GM10248 (cell line): Measurements from ENCODE around the gene SMARCD1.
"Not testable (repeated sequence)": the region's sequence is repeated elsewhere in the genome, so short reads cannot be mapped to it uniquely, and the experiment has no call there.

Source experiments
- CTCF ChIA-PET: fragments of 300-600 bp; sonication (Branson Sonifier 250); formaldehyde crosslinking; extraction: SDS; loops from one replicate; lab custom pipeline; 2021; ENCODE audit warnings: antibody characterized with exemption; lab: Yijun Ruan, JAX
- POLR2A ChIA-PET: fragments of 350-650 bp; sonication (Branson Sonifier 250); formaldehyde crosslinking; extraction: SDS; loops from one replicate; lab custom pipeline; 2020; ENCODE audit warnings: antibody characterized with exemption; lab: Yijun Ruan, JAX
- DNase-seq: peaks from one replicate; pipeline ENCODE4 v3.0.0; 2012; ENCODE audit errors: extremely low spot score
- TF ChIP-seq, protein P1 (sequence below): IDR thresholded peaks from 2 replicates; pipeline ENCODE4 v1.5.1; 2012; ENCODE audit warnings: mild to moderate bottlenecking, low read depth; ENCODE audit errors: extremely low read depth, missing control alignments, control extremely low read depth

Gene SMARCD1

DNA sequence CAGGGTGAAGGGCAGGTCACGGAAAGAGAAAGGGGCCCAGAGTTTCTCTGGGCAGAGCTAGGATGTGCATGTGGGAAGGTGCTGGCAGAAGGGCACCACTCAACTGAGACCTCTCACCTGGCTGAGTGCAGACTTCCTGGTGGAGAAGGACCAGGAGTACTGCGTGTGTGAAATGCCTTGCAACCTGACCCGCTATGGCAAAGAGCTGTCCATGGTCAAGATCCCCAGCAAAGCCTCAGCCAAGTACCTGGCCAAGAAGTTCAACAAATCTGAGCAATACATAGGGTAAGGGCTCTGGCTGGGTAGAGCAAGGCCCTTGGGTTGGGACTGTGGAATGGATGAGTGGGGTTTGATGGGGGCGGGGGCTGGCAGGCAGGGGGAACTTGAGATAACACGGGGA, 5.4 kb upstream of the SMARCD1 start:
- ChIA-PET POLR2A (no interaction called here), CTCF (interaction anchor here (1.3 to 4.4 kb wide), 4 partner anchors 9 to 96 kb away, joined by 3 to 22 read pairs (median 10); no protein-coding TSS in a partner anchor)

DNA sequence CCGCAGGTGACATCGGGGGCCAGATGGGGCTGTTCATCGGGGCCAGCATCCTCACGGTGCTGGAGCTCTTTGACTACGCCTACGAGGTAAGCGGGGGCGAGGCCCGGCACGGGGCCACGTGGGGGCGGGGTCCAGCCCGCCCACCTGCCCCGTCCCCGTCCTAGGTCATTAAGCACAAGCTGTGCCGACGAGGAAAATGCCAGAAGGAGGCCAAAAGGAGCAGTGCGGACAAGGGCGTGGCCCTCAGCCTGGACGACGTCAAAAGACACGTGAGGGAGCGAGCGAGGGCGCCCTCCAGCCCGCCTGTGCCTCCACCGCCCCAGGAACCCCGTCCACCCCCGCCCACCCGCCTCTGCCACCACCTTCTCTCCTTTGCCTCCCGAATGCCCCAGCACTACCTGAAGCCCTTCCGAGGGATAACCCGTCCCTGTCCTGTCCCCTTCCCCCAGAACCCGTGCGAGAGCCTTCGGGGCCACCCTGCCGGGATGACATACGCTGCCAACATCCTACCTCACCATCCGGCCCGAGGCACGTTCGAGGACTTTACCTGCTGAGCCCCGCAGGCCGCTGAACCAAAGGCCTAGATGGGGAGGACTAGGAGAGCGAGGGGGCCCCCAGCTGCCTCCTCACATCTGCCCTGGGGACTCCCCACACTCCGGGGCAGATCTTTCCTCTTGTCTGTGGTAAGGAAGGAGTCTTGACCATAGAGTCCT, 3.9 kb upstream of the SMARCD1 start:
- no peak for DNase-seq
- ChIA-PET CTCF (interaction anchor here (1.6 to 4.4 kb wide), 2 partner anchors 11 to 233 kb away, joined by 4 to 22 read pairs; no protein-coding TSS in a partner anchor), POLR2A (interaction anchor here (1.1 kb wide), 1 partner anchor 86 kb away, joined by 3 read pairs; the partner anchor contains the start of gene CERS5)
- TF ChIP-seq, protein P1, sequence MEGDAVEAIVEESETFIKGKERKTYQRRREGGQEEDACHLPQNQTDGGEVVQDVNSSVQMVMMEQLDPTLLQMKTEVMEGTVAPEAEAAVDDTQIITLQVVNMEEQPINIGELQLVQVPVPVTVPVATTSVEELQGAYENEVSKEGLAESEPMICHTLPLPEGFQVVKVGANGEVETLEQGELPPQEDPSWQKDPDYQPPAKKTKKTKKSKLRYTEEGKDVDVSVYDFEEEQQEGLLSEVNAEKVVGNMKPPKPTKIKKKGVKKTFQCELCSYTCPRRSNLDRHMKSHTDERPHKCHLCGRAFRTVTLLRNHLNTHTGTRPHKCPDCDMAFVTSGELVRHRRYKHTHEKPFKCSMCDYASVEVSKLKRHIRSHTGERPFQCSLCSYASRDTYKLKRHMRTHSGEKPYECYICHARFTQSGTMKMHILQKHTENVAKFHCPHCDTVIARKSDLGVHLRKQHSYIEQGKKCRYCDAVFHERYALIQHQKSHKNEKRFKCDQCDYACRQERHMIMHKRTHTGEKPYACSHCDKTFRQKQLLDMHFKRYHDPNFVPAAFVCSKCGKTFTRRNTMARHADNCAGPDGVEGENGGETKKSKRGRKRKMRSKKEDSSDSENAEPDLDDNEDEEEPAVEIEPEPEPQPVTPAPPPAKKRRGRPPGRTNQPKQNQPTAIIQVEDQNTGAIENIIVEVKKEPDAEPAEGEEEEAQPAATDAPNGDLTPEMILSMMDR, result no peak

More for the DNA sequence above, 5.4 kb upstream of the SMARCD1 start:
- TF ChIP-seq, protein P1, result no peak
- no peak for DNase-seq

- TF ChIP-seq, protein P1, result no peak
- ChIA-PET POLR2A (no interaction called here), CTCF (interaction anchor here (0.9 to 5.2 kb wide), 10 partner anchors 8 to 232 kb away, joined by 3 to 66 read pairs (median 5); partner anchors contain the start of gene COX14)
- no peak for DNase-seq
Measured at GRCh38 chr12:50082644-50083043, 2.5 kb upstream of the SMARCD1 start.

DNA sequence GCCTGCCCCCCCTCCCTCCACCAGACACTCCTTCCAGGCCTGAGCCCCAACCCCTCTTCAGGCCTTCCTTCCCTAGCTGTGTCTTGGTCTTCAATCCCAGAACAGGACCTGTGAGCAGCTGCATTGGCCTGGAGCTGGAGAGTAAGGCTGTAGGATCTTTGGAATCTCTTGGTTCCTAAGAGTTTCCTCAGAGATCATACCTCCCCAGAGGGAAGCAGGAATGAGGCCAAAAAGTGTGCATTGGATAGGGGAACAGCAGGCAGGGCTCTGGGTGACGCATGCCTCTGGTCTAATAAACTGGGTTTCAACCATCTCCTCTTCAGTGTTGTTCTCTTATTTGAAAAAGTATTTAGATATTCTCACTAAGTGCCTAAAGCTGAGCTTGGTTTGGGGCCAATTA, 1.8 kb upstream of the SMARCD1 start:
- DNase-seq, result no peak
- ChIA-PET POLR2A (no interaction called here), CTCF (interaction anchor here (0.9 to 5.2 kb wide), 12 partner anchors 9 to 231 kb away, joined by 3 to 66 read pairs (median 5); partner anchors contain the start of gene COX14)
- TF ChIP-seq, protein P1, result no peak

- POLR2A ChIA-PET, result interaction anchor here (0.6 to 1.0 kb wide), 5 partner anchors 27 to 332 kb away, joined by 3 to 12 read pairs (median 5); partner anchors contain the start of genes CERS5 and COX14
- CTCF ChIA-PET, result interaction anchor here (0.6 to 5.2 kb wide), 21 partner anchors 10 to 205 kb away, joined by 3 to 66 read pairs (median 7); partner anchors contain the start of genes CERS5 and COX14
- DNase-seq, result not testable (repeated sequence)
Measured at GRCh38 chr12:50084409-50084774, 750 bp upstream of the SMARCD1 start.

GRCh38 chr12:50085615-50086072, 502 bp downstream of the SMARCD1 start:
- ChIA-PET POLR2A (interaction anchor here (1.0 kb wide), 2 partner anchors 26 to 82 kb away, joined by 3 to 12 read pairs; partner anchors contain the start of genes CERS5 and COX14), CTCF (interaction anchor here (1.0 to 5.2 kb wide), 17 partner anchors 11 to 119 kb away, joined by 3 to 66 read pairs (median 7); partner anchors contain the start of genes CERS5, COX14 and GPD1)
- DNase-seq, result no peak
- TF ChIP-seq, protein P1, result no peak
